Mononuclear cell (primary cell): Measurements from ENCODE around the gene PAF1. TPM values are rescaled to one million over a fixed set of nuclear protein-coding genes. Genes with fewer than 3 reads are reported as not detected.

Experiments
- H3K27me3 ChIP-seq: 2 replicates; pipeline ENCODE4 v1.6.0; 2011; ENCODE audit warnings: low read length, control low read depth; ENCODE audit not compliant: insufficient read depth
- H3K4me1 ChIP-seq: 2 replicates; pipeline ENCODE4 v1.5.1; 2011; ENCODE audit warnings: mild to moderate bottlenecking, low read length, control low read depth; ENCODE audit not compliant: insufficient read depth
- H3K4me3 ChIP-seq: 2 replicates; pipeline ENCODE4 v1.5.1; 2011; ENCODE audit warnings: mild to moderate bottlenecking, low read length, moderate library complexity
- H3K9me3 ChIP-seq: 2 replicates; pipeline ENCODE4 v1.5.1; 2011; ENCODE audit warnings: low read depth, mild to moderate bottlenecking, control low read depth, low read length
- total RNA-seq: library from RNA; depleted of rRNA; stranded (reverse); fragments of >200 nt; gene quantifications from one replicate; pipeline ENCODE4 v1.2.3, GENCODE V29; 2012

The PAF1 gene
- total RNA-seq, 1 donor = 26.1 TPM

GRCh38 chr19:39411081-39411831 is 20.4 kb upstream of the PAF1 start:
- Histone ChIP-seq H3K4me1 (peaks cover 35% of the 10 kb centered on the region), H3K27me3 (no peaks in the 10 kb centered on the region), H3K4me3 (peak overlapping the region; percentile 100), H3K9me3 (no peaks in the 10 kb centered on the region)

GRCh38 chr19:39410831-39411080 is 19.9 kb upstream of the PAF1 start:
- no peaks in the 10 kb centered on the region for H3K9me3 ChIP-seq
- H3K4me3 ChIP-seq = peak overlapping the region; percentile 100
- no peaks in the 10 kb centered on the region for H3K27me3 ChIP-seq
- peaks cover 40% of the 10 kb centered on the region for H3K4me1 ChIP-seq

GRCh38 chr19:39410017-39410830 is 19.3 kb upstream of the PAF1 start:
- H3K4me1 ChIP-seq = peaks cover 45% of the 10 kb centered on the region
- H3K4me3 ChIP-seq = peak overlapping the region; percentile 100
- no peaks in the 10 kb centered on the region for H3K9me3 ChIP-seq

GRCh38 chr19:39409208-39410016 is 18.5 kb upstream of the PAF1 start:
- no peaks in the 10 kb centered on the region for H3K9me3 ChIP-seq
- no peaks in the 10 kb centered on the region for H3K27me3 ChIP-seq
- peaks cover 52% of the 10 kb centered on the region for H3K4me1 ChIP-seq
- H3K4me3 ChIP-seq = peak overlapping the region; percentile 100

More at GRCh38 chr19:39410017-39410830, 19.3 kb upstream of the PAF1 start:
- H3K27me3 ChIP-seq = no peaks in the 10 kb centered on the region

- H3K4me1 ChIP-seq = peaks cover 52% of the 10 kb centered on the region
- H3K27me3 ChIP-seq = no peaks in the 10 kb centered on the region
- H3K9me3 ChIP-seq = no peaks in the 10 kb centered on the region
- H3K4me3 ChIP-seq = peak overlapping the region; percentile 100
Observed at GRCh38 chr19:39408392-39409207, 17.7 kb upstream of the PAF1 start.

- H3K9me3 ChIP-seq = no peaks in the 10 kb centered on the region
- H3K4me3 ChIP-seq = peak overlapping the region; percentile 100
Observed at GRCh38 chr19:39407660-39408391, 16.9 kb upstream of the PAF1 start.

GRCh38 chr19:39407410-39407659 is 16.4 kb upstream of the PAF1 start:
- peaks cover 62% of the 10 kb centered on the region for H3K4me1 ChIP-seq
- H3K27me3 ChIP-seq = no peaks in the 10 kb centered on the region
- no peaks in the 10 kb centered on the region for H3K9me3 ChIP-seq
- H3K4me3 ChIP-seq = peak overlapping the region; percentile 100

More at GRCh38 chr19:39407660-39408391, 16.9 kb upstream of the PAF1 start:
- Histone ChIP-seq H3K27me3 (no peaks in the 10 kb centered on the region), H3K4me1 (peaks cover 57% of the 10 kb centered on the region)

- H3K4me1 ChIP-seq = peaks cover 66% of the 10 kb centered on the region
- peak within 1 kb of the TSS; percentile 100 for H3K4me3 ChIP-seq
- no peaks in the 10 kb centered on the region for H3K9me3 ChIP-seq
- no peaks in the 10 kb centered on the region for H3K27me3 ChIP-seq
Observed at GRCh38 chr19:39406656-39407409, 15.9 kb upstream of the PAF1 start, which contains the start of gene ZFP36. ZFP36 (plus strand) TSS chr19:39406847; CDS start chr19:39406905, 58 bp downstream.

- Histone ChIP-seq H3K4me3 (peak overlapping the region; percentile 100), H3K9me3 (no peaks in the 10 kb centered on the region), H3K4me1 (peaks cover 66% of the 10 kb centered on the region), H3K27me3 (no peaks in the 10 kb centered on the region)
Observed at GRCh38 chr19:39405958-39406655, 15.2 kb upstream of the PAF1 start.

GRCh38 chr19:39405261-39405957 is 14.5 kb upstream of the PAF1 start:
- Histone ChIP-seq H3K27me3 (no peaks in the 10 kb centered on the region), H3K4me1 (peaks cover 66% of the 10 kb centered on the region), H3K9me3 (no peaks in the 10 kb centered on the region), H3K4me3 (peak overlapping the region; percentile 100)

GRCh38 chr19:39403331-39404312 is 12.7 kb upstream of the PAF1 start:
- Histone ChIP-seq H3K4me3 (peak overlapping the region; percentile 53), H3K9me3 (no peaks in the 10 kb centered on the region), H3K4me1 (peaks cover 78% of the 10 kb centered on the region), H3K27me3 (no peaks in the 10 kb centered on the region)
